HEK293T (cell line): ENCODE data around the gene RAB31.

Experiments
- BHLHE40 ChIP-seq: fragments of 450-650 bp; IDR thresholded peaks from 2 replicates; pipeline ENCODE4 v1.6.1; 2016; ENCODE audit warnings: mild to moderate bottlenecking, moderate library complexity, borderline replicate concordance
- ELF4 ChIP-seq: fragments of 450-650 bp; IDR thresholded peaks from 2 replicates; pipeline ENCODE4 v1.6.1; 2017; ENCODE audit warnings: antibody characterized with exemption
- FOXA1 ChIP-seq: fragments of 450-650 bp; IDR thresholded peaks from 2 replicates; pipeline ENCODE4 v1.6.1; 2016; ENCODE audit warnings: mild to moderate bottlenecking
- FOXK2 ChIP-seq: fragments of 450-650 bp; IDR thresholded peaks from 2 replicates; pipeline ENCODE4 v1.6.1; 2016; ENCODE audit warnings: mild to moderate bottlenecking
- FOXM1 ChIP-seq: fragments of 450-650 bp; IDR thresholded peaks from 2 replicates; pipeline ENCODE4 v1.6.1; 2017; ENCODE audit warnings: mild to moderate bottlenecking, borderline replicate concordance
- HDGF ChIP-seq: fragments of 450-650 bp; IDR thresholded peaks from 2 replicates; pipeline ENCODE4 v1.6.1; 2017; ENCODE audit warnings: antibody characterized with exemption, borderline replicate concordance
- LEF1 ChIP-seq: fragments of 450-650 bp; IDR thresholded peaks from 2 replicates; pipeline ENCODE4 v1.6.1; 2017; ENCODE audit warnings: mild to moderate bottlenecking, borderline replicate concordance
- SUZ12 ChIP-seq: fragments of 450-650 bp; IDR thresholded peaks from 2 replicates; pipeline ENCODE4 v1.6.1; 2016; ENCODE audit warnings: mild to moderate bottlenecking
- TARDBP ChIP-seq: fragments of 450-650 bp; IDR thresholded peaks from 2 replicates; pipeline ENCODE4 v1.6.1; 2016
- ZNF384 ChIP-seq: fragments of 450-650 bp; IDR thresholded peaks from 2 replicates; pipeline ENCODE4 v1.6.1; 2016

GRCh38 chr18:9876867-9877654, 169.0 kb downstream of the RAB31 start:
- TF ChIP-seq SUZ12 (no peak), TARDBP (no peak), FOXA1 (no peak), BHLHE40 (no peak), FOXM1 (no peak), FOXK2 (no peak), HDGF (no peak), ELF4 (no peak), ZNF384 (no peak), LEF1 (no peak)
